Effector memory CD4-positive, alpha-beta T cell (primary cell): ENCODE data around the gene MGAT5.
A peak's percentile ranks its signal among the peaks of the same experiment; 100 is the strongest.

Experiments used
- DNase-seq, 3 donors: peaks; one replicate each; pipeline ENCODE4 v3.0.0-alpha.2; 2020
- H3K27ac ChIP-seq: 2 replicates; pipeline ENCODE4 v1.7.0; 2013; ENCODE audit warnings: mild to moderate bottlenecking, low read length, moderate library complexity; ENCODE audit not compliant: insufficient read depth, poor library complexity, severe bottlenecking
- H3K27me3 ChIP-seq: replicated peaks from 2 replicates; pipeline ENCODE4 v1.7.0; 2013; ENCODE audit warnings: mild to moderate bottlenecking, low read length; ENCODE audit not compliant: insufficient read depth, control insufficient read depth, poor library complexity, severe bottlenecking
- H3K36me3 ChIP-seq: 2 replicates; pipeline ENCODE4 v1.7.0; 2013; ENCODE audit warnings: mild to moderate bottlenecking, low read length, moderate library complexity; ENCODE audit not compliant: control insufficient read depth, insufficient read depth
- H3K4me1 ChIP-seq: 2 replicates; pipeline ENCODE4 v1.7.0; 2013; ENCODE audit warnings: low read length, mild to moderate bottlenecking; ENCODE audit not compliant: control insufficient read depth, insufficient read depth, poor library complexity, severe bottlenecking
- H3K4me3 ChIP-seq: 2 replicates; pipeline ENCODE4 v1.7.0; 2013; ENCODE audit warnings: low read length, low read depth, mild to moderate bottlenecking; ENCODE audit not compliant: insufficient read depth, poor library complexity, severe bottlenecking
- H3K9me3 ChIP-seq: 2 replicates; pipeline ENCODE4 v1.7.0; 2013; ENCODE audit warnings: mild to moderate bottlenecking, low read length, moderate library complexity; ENCODE audit not compliant: control insufficient read depth

MGAT5 gene

DNA sequence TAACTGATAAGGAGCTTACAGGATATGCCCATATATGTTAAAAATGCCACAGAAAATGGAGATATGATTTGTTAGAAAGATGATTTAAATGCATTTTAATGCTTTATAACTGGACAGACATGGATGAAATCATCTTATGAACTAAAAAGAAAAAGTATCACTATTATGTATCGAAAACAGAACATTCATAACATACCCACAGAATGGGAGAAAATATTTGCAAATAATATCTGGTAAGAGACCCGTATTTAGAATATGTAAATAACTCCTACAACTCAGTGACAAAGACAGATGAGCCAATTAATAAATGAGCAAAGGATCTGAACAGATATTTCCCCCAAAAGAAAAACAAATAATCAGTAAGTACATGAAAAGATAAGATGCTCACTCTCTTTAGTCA, 24.3 kb upstream of the MGAT5 start:
- H3K36me3 ChIP-seq = no peaks in the 10 kb centered on the region
- DNase-seq = no peak
- peaks cover 31% of the 10 kb centered on the region for H3K4me1 ChIP-seq
- no peak overlapping the region for H3K4me3 ChIP-seq
- no peak overlapping the region for H3K27ac ChIP-seq
- no peaks in the 10 kb centered on the region for H3K27me3 ChIP-seq
- peaks cover 3% of the 10 kb centered on the region for H3K9me3 ChIP-seq

- H3K4me1 ChIP-seq = peaks cover 45% of the 10 kb centered on the region
- peaks cover 3% of the 10 kb centered on the region for H3K9me3 ChIP-seq
- H3K27ac ChIP-seq = no peak overlapping the region
- DNase-seq = no peak
- H3K4me3 ChIP-seq = no peak overlapping the region
- H3K36me3 ChIP-seq = no peaks in the 10 kb centered on the region
- no peaks in the 10 kb centered on the region for H3K27me3 ChIP-seq
Measured at GRCh38 chr2:134230885-134231284, 23.0 kb upstream of the MGAT5 start.

DNA sequence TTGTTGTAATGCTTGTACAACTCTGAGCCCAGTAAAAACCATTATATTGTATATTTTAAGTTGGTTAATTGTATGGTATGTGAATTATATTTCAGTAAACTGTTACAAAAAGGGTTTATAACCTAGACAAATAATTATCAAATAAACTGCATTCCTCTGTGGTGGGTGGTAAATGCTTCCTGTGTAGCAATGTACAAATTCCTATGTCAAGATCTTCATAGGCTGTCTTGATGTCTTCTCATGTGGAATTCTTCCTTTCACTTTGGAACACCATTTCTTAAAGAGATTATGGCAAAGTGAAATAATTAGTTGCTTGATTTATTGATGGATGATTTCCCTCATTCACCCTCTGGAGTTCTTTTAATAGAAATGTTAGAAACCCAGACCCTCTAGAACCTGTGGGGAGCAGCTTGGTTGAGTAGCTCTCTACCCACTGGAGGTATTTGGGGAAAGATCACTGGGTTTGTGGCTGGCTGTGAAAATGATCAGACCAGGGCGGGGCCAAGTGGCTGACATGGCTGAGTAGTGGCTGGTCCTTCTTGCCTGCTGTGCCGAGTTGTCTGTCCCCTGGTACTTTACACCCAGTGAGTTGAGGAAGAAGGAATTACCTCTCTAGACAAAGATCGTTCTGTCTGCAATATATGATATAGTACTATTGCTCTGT, 22.4 kb upstream of the MGAT5 start:
- no peaks in the 10 kb centered on the region for H3K36me3 ChIP-seq
- peak overlapping the region; percentile 59 for H3K27ac ChIP-seq
- H3K9me3 ChIP-seq = peaks cover 3% of the 10 kb centered on the region
- H3K4me3 ChIP-seq = no peak overlapping the region
- peaks cover 50% of the 10 kb centered on the region for H3K4me1 ChIP-seq
- no peak for DNase-seq
- no peaks in the 10 kb centered on the region for H3K27me3 ChIP-seq

DNA sequence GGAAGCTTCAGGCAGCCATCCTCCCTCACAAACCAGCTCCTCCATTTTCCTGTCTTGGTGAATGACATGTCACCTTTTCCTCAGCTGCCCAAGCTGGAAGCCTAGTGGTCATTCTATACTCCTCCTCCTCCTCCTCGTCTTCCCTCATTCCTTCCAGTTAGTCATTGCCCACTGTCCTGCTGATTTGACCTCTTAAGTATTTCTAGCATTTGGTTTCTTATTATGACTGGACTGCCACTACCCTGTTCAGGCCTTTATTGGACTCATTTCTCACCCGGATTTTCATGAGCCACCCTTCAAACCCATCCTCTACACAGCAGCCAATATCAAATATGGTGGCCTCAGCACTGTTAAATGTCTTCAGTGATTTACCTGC, 21.9 kb upstream of the MGAT5 start:
- H3K4me1 ChIP-seq = peaks cover 50% of the 10 kb centered on the region
- H3K27me3 ChIP-seq = no peaks in the 10 kb centered on the region
- no peak for DNase-seq
- H3K27ac ChIP-seq = peak overlapping the region; percentile 59
- H3K9me3 ChIP-seq = peaks cover 3% of the 10 kb centered on the region
- H3K4me3 ChIP-seq = no peak overlapping the region
- no peaks in the 10 kb centered on the region for H3K36me3 ChIP-seq

GRCh38 chr2:134232461-134232860, 21.4 kb upstream of the MGAT5 start:
- peak overlapping the region; percentile 59 for H3K27ac ChIP-seq

GRCh38 chr2:134232868-134233727, 20.8 kb upstream of the MGAT5 start:
- Histone ChIP-seq H3K4me1 (peaks cover 44% of the 10 kb centered on the region), H3K27me3 (no peaks in the 10 kb centered on the region), H3K4me3 (peak overlapping the region; percentile 10), H3K27ac (peak overlapping the region; percentile 59), H3K9me3 (no peaks in the 10 kb centered on the region), H3K36me3 (no peaks in the 10 kb centered on the region)
- no peak for DNase-seq

More at GRCh38 chr2:134232461-134232860, 21.4 kb upstream of the MGAT5 start:
- Histone ChIP-seq H3K4me3 (no peak overlapping the region), H3K36me3 (no peaks in the 10 kb centered on the region), H3K9me3 (peaks cover 3% of the 10 kb centered on the region), H3K27me3 (no peaks in the 10 kb centered on the region), H3K4me1 (peaks cover 45% of the 10 kb centered on the region)
- no peak for DNase-seq

- no peaks in the 10 kb centered on the region for H3K27me3 ChIP-seq
- DNase-seq = no peak
- H3K27ac ChIP-seq = peak overlapping the region; percentile 59
- H3K4me1 ChIP-seq = peaks cover 44% of the 10 kb centered on the region
- H3K4me3 ChIP-seq = peak overlapping the region; percentile 10
- H3K36me3 ChIP-seq = no peaks in the 10 kb centered on the region
- no peaks in the 10 kb centered on the region for H3K9me3 ChIP-seq
Measured at GRCh38 chr2:134233728-134234136, 20.1 kb upstream of the MGAT5 start.

GRCh38 chr2:134234535-134234934, 19.3 kb upstream of the MGAT5 start:
- DNase-seq = no peak

DNA sequence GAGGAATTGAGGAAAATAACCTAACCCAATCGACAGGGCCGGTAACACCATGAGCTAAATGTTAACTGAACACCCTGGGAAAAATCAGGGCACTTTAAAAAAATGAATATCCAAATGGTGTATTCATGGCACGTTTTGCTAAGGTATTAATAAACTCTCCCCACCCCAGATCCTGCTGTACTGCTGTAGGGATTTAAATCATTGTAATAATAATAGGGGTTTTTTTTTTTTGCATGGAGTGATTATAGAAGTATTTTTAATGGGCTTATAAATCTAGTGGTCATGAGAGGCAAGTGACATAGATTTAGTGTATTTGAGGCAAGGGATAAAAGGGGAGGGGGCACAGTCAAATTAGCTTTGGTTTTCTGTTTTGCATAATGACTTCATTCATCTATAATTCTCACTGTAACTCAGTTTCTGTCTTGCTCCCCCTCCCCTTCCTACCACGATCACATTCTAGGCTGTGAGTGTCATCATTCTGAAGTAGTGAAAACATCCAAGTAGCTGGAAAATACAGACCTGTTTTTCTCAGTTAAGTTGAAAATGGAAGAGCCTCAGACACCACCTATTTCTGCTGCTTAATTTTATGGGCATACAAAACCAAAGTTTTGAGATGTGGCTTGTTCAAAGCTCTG, 18.2 kb upstream of the MGAT5 start:
- H3K27ac ChIP-seq = peak overlapping the region; percentile 59
- H3K36me3 ChIP-seq = no peaks in the 10 kb centered on the region
- H3K9me3 ChIP-seq = no peaks in the 10 kb centered on the region
- peaks cover 50% of the 10 kb centered on the region for H3K4me1 ChIP-seq
- no peaks in the 10 kb centered on the region for H3K27me3 ChIP-seq
- no peak overlapping the region for H3K4me3 ChIP-seq
- DNase-seq = no peak

More at GRCh38 chr2:134234535-134234934, 19.3 kb upstream of the MGAT5 start:
- no peaks in the 10 kb centered on the region for H3K36me3 ChIP-seq
- peak overlapping the region; percentile 59 for H3K27ac ChIP-seq
- peaks cover 49% of the 10 kb centered on the region for H3K4me1 ChIP-seq
- no peaks in the 10 kb centered on the region for H3K27me3 ChIP-seq
- no peaks in the 10 kb centered on the region for H3K9me3 ChIP-seq
- H3K4me3 ChIP-seq = no peak overlapping the region

DNA sequence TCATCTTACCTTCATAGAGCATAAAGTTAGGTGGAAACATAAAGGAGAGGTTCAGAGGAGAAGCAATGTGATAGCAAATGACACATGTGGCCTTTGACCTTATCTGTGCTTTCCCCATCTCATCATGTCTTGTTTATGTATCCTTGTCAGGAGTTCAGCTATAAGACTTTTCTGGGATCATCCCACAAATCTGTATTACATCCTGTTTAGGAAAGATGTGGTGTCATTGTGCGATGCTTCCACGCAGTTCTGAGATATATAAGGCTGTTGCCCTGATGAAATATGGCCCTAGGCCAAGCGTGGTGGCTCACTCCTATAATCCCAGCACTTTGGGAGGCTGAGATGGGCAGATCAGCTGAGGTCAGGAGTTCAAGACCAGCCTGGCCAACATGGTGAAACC, 15.5 kb upstream of the MGAT5 start:
- Histone ChIP-seq H3K36me3 (no peaks in the 10 kb centered on the region), H3K27me3 (no peaks in the 10 kb centered on the region), H3K4me3 (no peak overlapping the region), H3K9me3 (no peaks in the 10 kb centered on the region), H3K4me1 (peaks cover 46% of the 10 kb centered on the region), H3K27ac (no peak overlapping the region)
- DNase-seq = no peak
